GM18867 (cell line): ENCODE measurements around the gene SNAPC2.

Source experiments
- ATAC-seq: cut with Tn5 transposase; IDR thresholded peaks from one replicate; pipeline ENCODE4 v1.9.1; 2021; ENCODE audit warnings: mild to moderate bottlenecking, moderate library complexity; ENCODE audit not compliant: unreplicated experiment

Gene SNAPC2

DNA sequence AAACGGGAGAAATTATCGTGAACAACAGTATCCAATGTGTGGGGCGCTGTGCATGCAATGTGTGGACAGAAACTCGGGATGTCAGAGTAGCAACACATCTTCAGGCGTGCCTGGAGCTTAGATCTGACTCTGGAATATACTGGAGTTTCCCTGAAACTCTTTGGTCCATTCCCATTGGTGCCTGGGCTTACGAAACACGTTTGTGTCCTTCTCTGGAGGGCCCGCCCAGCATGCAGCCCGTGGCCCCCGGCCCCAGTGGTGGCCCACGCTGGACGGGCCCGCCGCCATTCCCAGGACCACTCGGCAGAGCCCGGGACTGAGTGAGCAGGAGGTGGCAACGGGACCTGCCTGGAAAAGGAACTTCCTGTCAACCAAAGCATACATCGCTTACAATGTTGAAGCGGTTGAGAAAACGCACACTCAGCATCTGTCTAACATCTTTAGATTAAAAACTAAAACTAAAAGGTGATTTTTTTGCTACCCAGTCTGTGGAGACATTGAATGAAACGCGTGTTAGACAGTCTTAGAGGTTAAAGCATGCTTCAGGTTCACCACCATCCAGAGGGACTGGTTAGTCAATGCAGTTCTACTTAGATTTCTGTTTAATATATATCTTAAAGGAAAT, 42.6 kb downstream of the SNAPC2 start:
- no peak for ATAC-seq

DNA sequence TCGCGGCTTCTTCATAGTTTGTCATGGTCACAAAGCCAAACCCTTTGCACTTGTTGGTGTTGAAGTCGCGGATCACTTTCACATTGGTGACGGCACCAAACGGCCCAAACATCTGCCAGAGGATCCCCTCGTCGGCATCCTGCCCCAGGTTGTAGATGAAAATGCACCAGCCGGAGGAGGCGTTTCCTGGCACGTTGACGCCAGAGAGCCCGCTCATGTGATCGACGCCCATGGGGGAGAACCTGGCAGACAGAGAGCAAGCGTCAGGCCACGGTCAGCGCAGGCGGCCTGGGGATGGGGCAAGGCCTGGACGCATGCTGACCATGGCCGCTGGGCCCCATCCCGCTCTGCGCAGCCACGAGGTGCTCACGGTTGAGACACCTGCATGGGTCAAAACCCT, 43.4 kb downstream of the SNAPC2 start:
- no peak for ATAC-seq

DNA sequence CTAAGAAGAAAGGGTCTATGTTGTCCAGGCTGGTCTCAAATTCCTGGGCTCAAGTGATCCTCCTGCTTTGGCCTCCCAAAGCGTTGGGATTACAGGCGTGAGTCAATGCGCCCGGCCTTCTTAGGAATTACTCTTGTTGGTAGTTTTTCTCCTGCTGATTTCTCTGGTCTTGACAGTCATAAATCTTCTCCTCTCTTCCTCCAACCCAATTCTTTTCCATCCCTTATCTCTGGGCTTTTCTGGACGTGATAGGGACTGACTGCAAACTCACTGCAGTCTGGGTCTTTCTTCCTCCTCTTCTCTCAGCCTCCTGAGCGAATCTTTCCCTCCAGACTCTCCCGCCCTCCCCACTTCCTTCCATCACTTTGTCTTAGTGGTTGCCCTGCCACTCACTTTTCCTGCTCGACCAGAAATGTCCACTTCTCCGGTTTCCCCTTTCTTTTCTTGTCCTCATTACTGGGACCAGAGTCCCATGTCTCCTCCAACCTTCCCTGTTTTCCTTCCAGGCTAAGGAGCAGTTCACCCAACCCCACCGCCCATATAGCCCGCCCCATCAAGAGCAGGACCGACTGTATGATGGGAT, 45.2 kb downstream of the SNAPC2 start:
- no peak for ATAC-seq

DNA sequence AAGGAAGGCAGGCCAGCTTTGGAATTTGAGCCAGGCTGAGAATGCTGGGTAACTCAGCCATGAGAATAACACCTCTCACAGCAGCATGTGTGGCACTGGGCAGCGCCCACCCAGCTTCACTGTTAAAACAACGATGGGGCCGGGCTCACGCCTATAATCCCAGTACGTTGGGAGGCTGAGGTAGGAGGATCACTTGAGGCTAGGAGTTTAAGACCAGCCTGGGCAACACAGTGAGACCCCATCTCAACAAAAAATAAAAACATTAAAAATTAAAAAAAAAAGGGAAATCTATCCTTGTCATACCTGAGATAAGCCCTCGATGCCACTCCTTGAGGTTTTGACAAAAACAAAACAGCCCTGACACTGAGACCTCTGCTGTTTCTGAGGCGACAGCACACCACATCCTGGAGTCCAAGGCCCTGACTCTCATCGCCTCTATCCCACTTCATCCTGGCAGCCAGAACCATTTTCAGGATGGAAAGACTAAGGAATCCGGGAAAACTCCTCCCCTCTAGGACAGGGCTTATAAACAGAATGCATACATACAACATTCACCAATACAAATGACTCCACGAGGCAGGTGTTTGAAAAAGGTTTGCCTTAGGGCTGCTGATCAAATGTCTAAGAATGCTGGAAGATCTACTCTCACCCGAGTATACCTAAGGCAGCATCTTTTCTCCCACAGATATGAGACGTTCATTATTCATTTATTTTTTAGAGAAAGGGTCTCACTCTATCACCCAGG, 46.0 kb downstream of the SNAPC2 start:
- no peak for ATAC-seq

DNA sequence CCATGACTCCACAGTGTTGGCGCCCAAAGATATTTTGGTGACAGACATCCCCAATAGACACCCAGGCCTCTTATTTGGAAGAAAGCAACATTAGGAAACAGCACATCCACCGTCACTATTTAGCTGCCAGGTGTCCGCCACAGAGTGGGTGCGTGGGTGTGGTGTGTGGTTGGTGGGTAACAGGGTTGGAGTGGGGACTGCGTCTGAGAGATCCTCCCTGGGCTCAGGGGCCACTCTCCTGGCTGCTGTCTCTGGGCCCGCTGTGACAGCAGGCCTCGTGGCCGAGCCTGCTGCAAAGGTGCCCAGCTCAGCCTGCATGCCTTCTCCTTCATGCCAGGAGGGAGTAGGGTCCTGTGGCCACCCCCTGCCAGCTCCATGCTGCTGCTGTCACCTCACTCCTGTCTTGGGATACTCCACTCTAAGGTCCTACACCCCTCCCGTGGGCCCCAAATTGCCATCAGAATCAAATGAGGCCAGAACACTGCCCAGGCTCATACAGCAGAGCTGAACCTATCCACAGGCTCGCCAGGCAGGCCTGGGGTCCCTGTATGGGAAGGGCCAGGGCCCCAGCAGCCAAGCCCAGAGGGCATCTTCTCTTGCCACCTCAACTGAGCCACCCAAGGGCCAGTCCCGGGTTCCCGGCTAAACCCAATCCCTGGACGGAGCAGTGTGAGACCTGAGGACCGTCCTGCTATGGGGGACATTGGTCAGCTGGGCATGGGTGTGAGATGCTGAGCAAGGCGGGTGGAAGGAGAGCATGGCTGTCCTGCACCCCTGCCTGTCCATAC, 48.1 kb downstream of the SNAPC2 start:
- ATAC-seq = no peak

DNA sequence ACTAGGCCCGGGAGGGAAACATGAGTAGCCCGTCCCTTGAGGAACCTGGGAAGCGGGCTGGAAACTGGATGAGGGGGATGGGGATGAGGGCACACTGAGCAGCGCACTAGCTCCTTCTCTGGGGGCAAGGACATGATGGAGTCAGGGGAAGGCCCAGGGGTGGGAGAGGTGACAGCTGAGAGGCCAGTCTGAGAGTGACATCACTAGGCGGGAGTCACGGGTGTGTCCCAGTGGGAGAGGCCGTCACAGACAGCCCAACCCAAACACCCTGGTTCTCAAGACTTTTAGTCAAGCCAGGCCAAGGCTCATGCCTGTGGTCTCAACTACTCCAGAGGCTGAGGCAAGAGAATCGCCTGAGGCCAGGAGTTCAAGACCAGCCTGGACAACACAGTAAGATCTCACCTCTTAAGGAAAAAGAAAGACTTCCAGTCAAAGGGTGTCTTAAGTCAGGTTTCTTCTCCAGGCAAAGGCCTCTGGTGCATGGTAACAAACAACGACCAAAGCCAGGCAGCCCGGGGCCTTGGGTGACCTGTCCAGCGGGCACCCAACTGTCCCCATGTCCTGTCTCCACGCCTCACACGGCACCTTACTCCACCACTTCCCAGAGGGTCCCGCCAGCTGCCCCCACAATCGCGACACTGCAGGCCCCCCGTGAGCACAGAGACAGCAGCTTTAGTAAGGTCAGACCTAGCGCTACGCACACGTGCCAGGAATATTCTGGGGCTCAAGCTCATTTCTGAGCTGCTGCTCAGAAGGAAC, 48.8 kb downstream of the SNAPC2 start:
- ATAC-seq = no peak

DNA sequence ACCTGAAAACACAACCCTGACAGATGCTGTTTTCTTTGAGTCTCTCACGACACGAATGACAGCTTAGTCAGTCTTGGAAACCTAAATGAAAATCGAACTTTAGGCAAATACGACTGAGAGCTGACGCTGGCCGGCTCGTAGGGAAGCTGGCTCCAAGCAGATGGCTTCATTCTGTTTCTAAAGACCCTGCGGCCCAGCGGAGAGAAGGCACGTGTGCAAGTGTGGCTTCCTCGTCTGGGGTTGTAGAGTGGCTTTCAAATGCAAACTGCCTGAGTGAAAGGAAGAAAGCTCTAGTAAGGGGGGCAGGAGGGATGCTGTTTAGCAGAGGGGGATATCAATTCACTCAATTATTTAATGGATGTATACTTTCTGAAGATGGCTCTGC, 49.4 kb downstream of the SNAPC2 start:
- ATAC-seq = no peak

DNA sequence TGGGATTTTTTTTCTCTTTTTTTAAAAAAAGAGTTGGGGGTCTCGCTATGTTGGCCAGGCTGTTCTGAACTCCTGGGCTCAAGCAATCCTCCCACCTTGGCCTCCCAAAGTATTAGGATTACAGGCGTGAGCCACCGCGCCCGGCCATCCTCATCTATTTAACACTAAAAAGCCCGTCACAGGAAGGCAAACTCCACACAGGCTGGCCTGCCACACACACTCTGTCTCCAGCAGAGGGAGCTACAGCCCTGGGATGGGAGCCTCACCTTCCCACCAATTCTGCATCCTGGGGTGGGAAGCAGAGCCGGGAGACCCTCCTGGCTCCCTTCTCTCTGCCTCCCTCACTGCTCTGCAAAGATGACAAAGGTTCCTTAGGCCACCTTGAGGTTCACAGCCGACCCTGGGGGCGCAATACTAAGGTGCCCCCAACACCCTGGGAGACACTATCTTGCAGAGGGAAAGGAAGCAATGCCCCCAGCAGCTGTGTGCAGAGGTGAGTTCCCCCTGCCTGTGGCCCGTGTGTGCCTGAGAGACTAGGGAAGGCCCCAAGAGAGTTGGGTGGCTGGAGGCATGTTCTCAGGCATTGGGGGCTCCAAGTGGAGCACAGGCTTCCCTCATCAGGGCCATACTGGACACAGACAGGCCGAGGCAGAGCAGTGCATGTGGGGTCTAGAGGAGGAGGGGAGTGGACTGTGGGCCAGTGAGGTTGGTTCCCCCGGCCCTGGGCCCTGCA, 50.7 kb downstream of the SNAPC2 start:
- ATAC-seq = no peak

DNA sequence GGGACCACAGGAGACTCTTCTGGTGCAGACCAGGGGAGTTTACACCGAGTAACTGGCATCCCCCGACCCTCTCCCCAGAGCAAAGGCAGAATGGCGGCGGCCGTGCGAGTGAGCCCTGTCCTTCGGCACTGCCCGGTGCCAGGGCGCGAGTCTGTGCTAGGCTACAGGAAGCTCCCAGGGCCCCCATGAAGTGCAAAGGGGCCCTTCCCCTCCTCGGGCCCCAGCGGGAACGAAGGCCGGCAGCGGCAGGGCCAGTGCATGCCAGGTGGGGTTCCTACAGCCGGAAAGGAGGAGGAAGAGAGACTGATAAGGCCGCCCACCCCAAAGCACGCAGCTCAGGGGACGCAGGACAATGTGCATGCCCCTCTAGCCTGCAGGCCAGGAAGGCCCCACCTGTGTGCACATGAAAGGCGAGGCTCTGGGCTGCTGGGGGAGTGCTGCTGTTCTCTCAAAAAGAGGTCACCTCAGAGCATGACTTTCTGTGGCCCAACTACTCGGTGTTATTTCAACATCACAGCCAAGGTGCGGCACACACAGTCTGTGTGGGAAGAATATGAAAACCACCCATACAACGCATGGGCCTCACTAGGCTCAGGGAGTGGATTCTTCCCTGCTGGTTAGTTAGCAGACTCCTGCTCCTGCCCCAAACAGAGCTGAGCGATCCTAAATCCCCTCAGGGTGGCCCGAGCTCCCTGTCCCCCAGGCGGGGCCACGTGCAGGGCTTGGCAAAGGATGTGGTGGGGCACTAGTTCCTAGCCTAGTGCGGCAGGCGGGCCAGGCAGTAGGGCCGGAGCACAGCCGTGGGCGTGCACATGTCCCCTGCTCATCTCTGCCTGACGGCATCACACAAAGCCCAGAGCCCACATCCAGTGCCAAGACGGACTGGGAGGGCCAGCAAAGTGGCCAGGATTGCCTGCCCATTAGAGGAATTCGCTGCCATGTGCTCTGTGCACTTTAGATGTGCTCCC, 51.7 kb downstream of the SNAPC2 start:
- no peak for ATAC-seq
